HG03442 (cell line): ENCODE results near the gene LCA5L.
A peak's percentile ranks its signal among the peaks of the same experiment; 100 is the strongest.
"Not testable (repeated sequence)": the region's sequence is repeated elsewhere in the genome, so short reads cannot be mapped to it uniquely, and the experiment has no call there.

ENCODE experiments used
- ATAC-seq: cut with Tn5 transposase; IDR thresholded peaks from one replicate; pipeline ENCODE4 v1.9.1; 2021; ENCODE audit warnings: mild to moderate bottlenecking, moderate library complexity; ENCODE audit not compliant: unreplicated experiment

LCA5L gene

DNA sequence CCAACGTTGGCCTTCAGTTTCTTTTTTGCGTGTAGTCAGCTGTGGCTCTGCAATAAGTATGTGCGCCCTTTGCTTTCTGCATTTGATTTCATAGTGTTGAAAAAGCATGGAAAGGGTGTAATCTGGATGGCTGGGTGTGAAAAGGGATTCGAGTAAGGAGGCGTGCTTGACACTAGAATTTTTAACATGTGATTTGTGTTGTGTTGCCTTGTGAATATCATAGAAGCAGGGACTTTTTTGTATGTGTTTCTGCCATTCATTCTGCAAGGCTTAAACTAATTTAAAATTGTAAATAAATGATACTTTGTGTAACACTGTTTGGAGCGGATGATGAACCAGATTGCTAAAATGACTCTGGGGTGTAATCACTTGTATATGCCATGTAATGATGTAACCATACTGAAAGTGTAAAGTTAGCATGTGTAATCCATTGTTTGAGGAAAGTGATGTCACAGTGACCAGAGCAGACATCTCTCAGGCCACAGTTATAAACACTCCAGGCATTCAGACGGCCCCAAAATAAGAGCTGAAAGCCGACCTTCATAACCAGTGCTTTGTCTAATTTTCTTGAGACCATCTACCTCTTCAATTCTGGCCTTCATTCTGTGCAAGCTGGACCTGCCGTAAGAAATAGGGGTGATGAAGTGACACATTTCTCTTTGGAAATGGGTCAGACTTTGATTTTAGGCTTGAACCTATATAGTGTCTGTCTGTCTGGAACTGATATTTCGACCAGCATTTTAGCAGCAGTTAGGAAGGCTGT, 6.8 kb upstream of the LCA5L start:
- no peak for ATAC-seq

DNA sequence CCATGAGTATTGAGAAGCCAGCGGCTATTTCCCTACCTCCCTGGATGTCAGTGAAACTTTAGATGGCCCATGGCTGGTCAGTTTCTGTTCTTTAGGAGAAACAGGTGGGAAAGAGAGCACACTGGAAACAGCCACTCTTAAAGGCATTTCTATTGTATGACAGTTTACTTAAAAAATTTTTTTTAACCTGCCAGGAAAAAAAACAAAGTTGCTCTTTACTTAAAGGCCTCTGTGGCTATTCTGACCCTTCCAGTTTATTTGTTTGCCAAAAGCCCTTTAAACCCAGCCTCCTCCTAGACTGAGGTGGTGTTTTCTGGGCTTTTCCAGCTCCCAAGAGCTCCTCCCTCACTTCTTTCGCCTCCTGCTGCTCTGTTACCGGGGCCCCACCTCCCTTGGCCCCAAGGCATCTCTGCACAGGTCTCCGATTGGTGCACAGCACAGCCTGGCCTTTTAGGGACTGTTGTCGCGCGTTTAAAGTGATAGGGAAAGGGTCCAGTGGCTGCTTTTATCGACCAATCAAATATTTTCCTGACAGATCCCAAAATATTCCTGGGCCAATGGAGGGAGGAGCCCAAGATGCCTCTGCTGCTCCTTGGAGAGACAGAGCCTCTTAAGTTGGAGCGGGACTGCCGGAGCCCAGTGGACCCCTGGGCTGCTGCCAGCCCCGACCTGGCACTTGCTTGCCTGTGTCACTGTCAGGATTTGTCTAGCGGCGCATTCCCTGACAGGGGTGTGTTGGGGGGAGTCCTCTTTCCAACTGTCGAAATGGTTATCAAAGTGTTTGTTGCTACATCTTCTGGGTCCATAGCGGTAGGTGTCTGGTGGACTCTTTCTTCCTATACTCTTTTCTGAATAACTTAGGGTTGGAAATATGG, 6.0 kb upstream of the LCA5L start, which contains the start of gene SH3BGR:
Gene SH3BGR (plus strand): TSS at position 639 of the 875 bp plus-strand sequence. CDS start 127 bp downstream, at position 766.
- ATAC-seq, result no peak

DNA sequence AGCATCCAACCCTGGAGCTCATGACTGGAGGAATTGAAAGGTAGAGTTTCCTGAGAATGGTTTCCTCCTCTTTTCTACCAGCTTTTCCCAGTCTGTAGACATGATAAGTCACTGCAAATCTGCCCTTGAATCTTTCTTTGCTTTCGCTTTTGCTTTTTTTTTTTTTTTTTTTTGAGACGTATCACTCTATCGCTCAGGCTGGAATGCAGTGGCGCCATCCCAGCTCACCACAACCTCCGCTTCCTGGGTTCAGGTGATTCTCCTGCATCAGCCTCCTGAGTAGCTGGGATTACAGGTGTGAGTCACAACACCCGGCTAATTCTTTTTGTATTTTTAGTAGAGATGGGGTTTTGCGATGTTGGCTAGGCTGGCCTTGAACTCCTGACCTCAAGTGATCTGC, 1.7 kb upstream of the LCA5L start:
- ATAC-seq, result no peak

DNA sequence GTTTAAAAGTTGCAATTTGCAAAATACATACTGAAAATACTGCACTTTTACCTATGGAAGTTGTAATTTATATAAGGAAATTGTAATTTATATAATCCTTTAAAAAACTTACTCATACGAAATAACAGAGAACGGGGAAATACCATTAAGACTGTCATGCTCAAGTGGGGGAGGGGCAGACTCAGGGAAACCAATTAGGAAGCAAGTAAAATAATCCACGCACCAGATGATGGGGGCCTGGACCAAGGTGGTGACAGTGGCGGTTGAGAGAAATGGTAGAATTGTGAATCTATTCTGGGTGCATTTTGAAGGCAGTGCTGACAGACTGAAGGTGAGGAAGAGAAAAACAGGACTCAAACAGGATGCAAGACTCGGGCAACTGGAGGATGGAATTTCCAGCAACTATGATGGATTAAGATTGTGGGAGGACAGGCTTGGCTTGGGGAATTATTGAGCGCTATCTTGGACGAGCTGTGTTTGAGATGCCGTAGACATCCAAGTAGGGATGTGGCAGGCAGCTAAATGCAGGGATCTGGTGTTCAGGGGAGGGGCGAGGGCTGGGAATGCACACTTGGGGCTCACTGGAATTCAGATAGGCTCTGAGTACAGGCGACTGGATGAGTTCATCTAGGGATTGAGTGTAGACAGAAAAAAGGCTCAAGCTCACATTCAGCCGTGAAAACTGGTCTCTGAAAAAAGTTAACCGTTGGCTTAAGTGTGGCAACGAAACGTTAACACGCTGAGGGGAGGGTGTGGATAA, 977 bp downstream of the LCA5L start:
- ATAC-seq, result no peak

DNA sequence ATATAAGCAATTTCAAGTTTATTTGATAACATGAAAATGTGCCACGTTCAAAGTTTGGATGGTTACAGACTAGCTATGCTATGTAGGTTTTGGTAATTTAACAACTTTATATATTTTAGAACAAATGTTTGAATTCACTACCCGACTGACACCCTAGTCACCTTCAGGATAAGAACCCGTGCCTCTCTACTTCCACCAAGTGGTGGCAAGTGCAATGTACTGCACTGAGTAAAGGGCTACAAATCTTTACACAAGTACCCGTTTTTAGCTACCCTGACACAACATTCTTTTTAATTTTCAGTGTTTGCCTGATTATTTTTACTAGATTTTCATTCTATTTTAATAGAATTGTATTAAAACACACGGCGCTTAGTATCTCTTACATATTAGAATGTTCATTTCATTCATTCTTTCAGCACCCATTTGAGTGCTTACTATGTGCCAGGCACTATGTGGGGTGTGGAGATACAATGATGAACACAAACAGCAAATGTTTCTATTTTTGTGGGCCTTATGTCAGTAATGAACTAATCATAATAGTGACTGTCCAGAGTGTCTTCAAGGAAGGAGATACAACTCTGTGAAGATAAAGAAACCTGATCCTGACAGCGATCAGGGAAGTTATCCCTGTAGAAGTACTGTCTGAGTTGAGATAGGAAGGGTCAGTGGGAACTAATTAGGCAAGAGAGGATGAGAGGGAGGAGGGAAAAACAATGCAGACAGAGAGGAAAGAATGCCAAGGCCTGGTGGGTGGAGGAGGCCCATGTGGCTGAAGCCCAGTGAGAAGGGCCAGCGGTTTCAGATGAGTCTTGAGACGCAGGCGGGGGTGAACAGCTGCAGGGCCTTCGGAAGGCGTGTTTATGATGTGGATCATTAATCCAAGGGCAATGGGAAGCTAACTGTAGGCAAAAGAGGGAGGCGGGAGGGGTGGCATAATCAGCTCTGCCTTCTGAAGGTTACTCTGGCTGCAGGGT, 3.8 kb downstream of the LCA5L start:
- peak; percentile 30 for ATAC-seq

DNA sequence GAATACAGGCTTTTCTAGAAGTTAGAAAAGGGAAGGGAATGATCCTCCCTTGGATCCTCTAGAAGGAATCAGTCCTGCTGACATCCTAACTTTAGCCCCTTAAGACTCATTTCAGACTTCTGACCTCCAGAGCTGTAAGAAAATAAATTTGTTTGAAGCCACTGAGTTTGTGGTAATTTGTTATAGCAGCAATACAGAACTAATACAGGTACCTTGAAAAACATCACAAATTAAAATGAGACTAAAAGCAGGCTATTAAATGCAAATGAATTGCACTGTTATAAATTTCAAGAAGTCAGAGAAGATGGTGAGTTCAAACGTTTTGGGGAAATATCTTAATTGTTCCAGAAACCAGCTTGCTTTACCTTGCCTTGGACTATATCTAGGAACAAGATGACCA, 6.3 kb downstream of the LCA5L start:
- ATAC-seq, result no peak

DNA sequence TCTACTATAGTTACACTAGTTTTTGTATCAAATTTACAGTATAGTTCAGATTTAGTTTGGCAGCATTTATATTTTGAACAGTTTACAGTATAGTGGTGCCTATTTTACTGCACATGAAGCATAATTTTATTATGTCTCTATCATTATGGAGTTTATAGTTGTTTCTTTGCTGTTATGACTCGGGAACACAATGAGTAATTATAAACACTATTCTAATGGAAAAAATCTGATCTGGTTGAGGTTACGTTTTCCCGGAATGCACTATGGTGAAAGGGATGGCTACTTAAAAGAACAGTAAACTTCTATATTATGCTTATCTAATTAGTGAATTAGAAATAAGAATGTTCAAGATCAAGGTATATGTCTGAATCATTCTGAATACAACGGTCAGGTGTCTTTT, 10.6 kb downstream of the LCA5L start:
- ATAC-seq, result no peak

DNA sequence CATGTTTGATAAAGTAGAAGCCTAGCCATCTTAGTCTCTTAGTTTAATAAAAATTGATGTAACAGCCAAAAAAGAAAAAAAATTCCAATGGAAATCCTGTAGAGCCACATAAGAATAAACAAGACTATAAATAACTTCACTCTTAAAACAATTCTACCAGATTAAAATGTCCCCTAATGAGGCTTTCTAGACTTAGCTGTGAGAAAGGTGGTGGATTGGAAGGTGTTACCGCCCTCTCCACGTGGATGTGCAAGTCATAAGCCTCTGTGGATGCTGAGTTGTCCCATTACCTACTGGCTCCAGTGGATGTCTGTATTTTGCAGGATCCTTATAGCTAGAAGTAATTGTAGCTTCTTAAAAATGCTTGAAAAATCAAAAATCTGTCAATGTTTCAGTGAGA, 14.6 kb downstream of the LCA5L start:
- no peak for ATAC-seq

DNA sequence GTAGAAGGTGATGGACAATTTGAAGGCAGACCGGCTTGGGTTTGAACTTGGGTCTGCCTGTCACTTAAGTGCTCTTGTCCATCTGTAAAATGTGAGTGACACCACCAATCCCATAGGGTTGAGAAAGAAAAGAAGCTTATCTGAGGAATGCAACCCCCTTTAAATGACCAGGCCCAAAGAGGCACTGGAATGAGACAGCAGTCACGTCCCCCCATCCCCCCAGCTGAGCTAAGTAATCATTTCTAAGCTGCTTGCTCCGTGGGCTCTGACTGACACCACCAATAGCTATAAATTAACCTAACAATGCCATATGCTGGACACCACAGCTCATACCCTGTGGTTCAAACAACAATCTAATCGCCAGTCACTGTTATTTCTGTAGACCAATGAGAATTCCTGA, 15.1 kb downstream of the LCA5L start:
- ATAC-seq, result no peak

DNA sequence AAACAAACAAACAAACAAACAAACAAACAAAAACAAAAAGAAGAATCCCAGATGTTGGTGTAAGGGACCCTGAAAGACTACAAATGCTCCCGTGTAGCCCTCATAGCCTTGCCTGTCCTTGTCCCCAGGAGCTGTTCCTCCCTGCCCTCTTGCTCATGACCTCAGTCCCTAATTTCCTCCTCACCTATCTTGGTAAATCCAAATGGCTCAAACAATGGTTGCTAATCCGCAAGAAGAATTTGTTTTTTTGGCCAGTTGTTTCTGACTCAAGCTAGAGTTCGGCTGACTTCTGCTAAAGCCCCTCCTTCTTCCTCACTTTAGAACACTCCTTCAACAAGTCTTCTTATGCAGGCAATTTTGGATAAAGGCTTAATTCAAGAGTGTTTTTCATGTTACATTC, 15.6 kb downstream of the LCA5L start:
- ATAC-seq, result no peak

DNA sequence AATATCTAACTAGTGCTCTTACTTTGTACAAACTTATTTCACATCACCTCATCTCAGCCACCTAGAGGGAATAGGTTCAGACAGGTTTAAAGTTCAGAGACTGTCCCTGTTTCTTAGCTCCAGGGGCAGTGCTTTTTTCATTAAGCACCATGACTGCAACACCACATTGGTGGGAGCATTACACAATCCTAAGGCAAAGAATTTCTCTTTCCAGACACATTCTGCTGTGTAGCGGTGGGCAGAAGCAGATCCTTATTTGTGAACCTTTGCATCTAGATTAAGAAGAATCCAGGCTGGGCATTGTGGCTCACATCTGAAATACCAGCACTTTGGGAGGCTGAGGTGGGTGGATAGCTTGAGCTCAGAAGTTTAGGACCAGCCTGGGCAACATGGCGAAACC, 16.1 kb downstream of the LCA5L start:
- ATAC-seq, result no peak

DNA sequence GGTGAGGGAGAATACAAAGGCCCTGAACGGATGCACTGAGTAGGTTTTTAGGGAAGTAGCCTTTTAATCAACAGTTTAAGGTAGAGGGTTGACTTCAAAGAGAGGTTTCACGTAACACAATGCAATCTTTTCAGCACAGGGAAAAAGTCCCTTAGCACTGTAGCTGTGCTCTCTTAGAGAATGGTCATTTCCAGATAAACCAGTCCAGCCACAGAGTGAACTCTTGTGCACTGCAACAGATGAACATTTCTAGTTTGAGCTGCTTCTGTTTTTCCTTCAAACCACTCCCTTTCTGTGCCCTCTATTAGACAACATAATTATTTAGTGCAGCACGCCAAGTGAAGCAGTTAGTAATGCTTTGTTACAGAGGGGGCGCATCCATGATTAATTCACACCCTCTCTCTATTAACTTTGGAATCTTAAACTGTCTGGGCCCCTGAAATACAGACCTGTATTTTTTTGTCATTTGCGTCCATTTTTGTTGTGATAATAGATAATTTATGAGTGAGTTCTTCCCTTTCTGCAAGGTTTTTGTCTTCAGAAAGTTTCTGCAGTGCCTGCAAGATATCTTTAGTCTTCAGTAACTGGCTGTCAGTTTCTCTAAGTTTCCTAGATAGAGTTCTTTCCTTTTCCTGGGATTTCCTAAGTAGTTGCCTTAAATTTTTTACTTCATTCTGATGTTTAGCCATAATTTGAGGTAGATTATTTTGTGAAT, 22.9 kb downstream of the LCA5L start:
- no peak for ATAC-seq

DNA sequence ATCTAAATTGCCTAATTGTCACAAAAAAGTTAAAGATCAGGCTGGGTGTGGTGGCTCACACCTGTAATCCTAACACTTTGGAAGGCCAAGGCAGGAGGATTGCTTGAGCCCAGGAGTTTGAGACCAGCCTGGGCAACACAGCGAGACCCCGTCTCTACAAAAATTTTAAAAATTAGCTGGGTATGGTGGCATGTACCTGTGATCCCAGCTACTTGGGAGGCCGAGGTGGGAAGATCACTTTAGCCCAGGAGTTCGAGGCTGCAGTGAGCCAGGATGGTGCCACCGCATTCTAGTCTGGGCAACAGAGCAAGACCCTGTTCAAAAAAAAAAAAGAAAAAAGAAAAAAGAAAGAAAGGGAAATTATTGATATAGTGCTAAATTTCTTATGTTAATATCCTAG, 26.4 kb downstream of the LCA5L start:
- not testable (repeated sequence) for ATAC-seq

DNA sequence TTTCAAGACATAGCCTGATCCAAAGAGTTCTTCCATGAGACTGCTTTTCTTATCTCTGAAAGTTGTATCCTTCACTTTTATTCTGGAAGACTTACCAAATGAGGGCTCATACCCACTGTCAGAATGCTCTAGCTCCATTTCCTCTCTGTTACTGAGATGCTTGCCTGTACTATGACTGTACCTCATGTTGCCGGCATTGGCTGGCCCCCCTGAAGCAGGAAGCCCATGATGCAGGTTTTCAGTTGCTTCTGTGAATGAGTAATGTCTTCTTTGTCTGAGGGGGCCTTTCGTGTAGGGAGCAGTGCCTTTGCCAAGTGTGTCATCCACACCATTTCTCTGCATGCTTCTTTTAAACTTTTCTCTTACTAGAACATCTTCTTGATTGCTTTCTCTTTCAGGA, 39.5 kb downstream of the LCA5L start:
- ATAC-seq, result no peak

DNA sequence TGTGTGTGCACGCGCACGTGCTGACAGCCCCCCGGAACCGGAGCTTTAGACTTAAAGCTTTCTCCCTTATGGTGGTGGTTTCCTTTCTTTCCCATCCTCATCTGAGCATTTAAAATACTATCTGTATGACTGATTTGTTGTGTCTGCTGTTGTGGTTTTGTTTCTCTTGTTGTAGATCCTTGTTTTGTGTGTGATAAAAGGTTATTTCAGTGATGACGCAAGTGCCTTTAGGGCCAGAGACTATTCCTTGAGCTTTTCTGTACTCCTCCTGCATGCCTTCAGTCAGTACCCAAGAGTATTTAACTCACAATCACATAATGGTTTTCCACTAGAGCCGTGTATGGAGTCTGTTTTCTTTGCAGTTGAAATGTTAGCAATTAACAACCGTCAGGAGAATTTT, 45.4 kb downstream of the LCA5L start:
- no peak for ATAC-seq

DNA sequence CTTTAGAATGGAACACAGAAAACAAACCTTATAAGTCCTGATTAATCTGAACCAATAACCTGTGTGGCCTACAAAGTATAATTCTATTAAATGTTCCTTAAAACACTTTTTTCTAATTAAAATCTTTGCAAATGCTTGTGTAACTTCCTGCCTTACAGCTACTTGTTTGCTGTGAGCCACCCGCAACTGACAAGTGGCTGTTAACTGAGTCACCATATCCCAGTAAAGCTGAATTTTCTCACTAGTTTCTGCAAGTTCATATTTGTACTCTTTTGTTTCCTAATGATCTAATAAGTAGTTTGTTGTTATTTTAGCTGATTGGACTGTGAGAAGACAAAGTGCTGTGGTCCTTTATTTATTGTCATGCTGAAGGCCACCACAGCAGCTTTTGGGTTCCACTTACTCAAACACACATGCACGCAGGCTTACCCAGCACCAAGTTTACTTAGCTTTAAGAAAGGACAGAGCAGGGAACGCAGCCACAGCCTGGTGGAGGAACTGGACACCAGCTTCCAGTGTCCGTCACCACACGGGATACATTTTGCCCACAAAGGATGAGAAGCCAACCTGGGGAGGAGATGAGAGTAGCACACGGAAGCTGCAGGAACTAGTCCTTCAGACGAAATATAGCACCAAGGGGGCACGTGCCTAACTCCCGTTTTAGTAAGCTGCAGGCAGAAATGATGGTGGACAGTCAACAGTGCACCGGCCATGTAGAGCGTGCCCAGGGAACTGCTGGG, 47.8 kb downstream of the LCA5L start:
- ATAC-seq, result no peak

DNA sequence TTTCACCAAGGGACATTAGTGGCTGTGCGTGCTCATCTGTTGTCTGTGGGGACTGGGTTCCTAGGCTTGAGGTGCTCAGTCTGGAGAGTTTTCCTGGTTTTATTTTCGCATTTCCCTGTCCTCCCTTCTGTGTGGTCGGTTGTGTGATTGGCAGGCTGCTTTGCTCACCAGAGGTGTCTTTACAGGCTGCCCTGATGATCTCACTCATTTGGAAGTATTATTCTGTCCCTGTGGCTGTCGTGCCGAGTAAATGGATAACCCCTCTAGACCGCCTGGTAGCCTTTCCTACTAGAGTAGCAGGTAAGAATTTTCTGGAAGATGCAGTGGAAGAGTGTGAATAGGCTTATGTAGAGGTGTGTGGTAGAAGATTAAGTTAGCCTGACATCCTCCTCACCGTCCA, 52.6 kb downstream of the LCA5L start:
- no peak for ATAC-seq

DNA sequence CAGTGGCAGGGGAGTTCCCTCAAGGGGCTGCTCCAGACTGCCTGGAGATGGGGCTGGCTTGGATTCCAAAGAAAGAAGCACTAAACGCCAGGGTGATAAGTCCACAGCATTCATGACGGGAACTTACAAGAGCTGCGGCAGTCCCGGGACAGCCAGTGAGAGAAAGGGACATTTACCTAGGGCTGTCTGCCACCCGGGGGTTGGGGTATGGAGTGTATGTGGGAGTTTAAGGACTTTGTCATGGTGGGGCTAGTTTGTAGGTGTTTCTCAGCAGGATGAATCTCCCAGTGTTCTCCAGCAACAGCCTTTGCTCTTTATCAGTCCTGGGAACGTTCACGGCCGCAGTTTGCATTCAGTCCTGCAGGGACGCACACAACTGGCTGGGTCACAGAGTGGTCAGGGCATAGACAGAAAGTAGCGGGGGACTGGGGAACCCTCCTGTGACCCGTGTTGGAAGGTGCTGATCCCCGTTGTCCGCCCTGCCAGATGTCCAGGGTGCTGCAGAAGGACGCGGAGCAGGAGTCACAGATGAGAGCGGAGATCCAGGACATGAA, 55.3 kb downstream of the LCA5L start:
- no peak for ATAC-seq

DNA sequence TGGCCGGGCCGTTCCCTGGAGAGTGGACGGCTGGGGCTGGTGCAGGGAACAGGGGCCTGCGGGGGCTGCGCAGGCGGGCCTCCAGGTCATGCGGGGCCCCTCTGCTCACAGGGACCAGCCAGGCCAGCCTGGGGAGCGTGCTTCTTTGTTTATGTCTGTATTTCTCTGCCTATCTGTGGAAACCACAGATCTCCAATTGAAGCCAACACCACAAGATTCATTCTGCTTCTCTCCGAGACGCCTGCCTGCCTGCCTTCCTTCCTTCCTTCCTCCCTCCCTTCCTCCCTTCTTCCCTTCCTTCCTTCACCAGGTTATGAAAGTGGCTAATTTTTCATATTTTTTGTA, 56.8 kb downstream of the LCA5L start:
- no peak for ATAC-seq
